ENCODE results near the gene TLCD5.

The TLCD5 gene

DNA sequence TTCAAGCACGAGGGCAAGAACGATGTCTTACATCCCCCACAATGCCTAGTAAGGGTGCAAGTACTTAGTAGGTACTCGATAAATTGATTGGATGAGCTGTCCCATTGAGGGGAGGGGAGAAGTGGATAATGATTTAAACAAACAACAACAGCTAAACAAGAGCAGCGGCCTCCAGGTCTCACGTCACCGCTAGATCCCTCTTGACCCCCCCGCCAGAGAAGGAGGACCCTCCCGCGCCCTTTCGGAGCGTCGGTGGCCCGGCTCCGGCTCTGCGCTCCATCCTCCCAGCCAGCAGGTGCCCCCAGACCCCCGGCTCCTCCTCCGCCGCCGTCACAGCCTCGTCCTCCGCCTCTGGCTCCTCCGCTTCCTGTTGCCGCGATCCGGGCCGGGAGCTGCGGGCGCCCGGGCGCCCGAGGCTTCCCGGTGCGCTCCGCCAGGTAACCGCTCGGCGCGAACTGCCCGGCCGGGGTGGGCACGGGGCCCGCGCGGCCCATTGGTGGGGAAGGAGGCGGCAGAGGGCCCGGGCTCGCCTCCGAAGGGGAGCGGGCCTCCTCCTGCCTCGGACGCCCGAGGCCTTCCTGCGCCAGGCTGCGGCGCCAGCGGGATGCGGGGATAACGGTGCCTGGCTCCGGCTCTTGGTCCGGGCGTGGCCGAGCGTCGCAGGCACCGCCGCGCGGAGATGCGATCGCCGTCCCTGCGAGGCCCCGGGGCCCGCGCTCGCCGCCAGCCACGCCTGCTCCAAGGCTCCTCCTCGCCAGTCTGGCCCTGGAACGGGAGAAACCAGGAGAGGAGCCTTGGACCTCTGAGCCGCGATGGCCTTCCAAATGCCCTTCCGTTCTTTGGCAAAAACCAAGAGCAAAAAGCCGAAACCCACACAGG is at the start of gene TLCD5:
TSS of gene TLCD5 (plus strand) at position 368 of the 879 bp plus-strand sequence. CDS start 2,143 bp downstream, outside the sequence.
- peak; percentile 94 for DNase-seq

DNA sequence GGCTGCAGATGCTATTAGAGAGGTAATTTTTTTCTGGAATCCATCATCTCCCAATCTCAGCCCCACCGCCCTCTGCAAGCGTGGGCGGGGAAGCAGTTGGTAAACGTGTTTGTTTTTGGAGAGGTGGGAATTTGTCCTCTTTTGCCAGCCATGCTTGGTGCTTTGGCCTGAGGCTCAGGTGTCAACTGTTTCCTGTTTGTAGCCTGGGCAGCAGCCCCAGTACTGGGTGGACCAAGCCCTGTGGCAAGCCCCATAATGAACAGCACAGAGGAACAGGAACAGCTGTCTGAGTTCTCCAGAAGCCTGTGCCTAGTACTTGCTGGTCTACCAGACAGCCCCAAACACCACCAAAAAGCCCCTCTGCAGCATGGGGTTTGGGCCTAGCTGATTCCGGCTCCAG is 45.6 kb upstream of the TLCD5 start:
- DNase-seq, result no peak

DNA sequence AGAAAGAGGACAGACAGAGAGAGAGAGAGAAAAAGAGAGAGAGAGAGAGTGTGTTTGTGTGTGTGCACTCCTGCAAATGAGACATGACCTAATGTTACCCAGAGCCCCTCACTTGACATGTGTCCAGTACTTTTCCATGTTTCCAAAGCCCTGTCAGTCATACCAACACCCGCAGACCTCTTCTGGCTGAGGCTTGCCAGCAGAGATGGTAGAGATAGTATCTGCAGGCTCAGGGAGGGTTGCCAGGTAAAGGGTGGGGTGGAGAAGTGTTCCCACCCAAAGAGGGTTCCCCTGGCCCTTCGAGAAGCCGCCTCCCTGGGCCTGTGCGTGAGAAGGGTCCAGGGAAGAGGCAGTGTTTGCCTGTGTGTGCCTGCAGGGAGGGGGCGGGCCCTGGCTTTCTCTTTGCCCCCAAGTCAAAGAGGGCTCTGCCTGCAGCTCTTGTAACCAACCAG is 44.5 kb upstream of the TLCD5 start:
- DNase-seq, result no peak

DNA sequence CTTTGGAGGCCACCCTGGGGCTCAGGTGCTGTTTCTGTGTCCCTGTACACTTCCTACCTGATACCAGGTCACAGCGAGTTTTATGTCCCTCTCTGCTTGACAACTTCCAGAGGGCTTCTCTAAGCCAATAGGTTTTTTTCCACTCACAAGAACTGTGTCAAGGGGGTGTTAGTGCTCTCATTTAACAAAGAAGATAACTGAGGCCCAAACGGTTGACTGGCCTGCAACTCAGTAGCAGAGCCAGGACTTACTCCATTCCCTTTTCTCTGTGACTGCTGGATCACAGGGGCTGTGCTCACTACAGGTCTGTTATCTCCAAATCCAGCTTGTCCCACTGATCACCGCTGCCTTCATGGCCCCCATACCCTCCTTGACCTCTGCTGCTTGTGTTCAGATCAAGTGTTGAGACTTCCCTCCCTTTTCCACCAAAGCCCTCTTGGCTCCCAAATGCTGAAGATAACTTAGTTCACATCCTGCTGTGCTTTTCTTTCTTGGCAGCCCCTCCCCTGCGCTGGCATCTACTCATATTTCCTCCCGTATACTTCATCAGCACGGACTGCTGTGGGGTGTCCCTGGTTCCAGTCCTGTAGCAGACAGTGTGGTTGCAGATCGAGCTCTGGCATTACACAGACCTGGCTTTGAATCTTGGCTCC is 43.8 kb upstream of the TLCD5 start:
- DNase-seq, result peak; percentile 24

DNA sequence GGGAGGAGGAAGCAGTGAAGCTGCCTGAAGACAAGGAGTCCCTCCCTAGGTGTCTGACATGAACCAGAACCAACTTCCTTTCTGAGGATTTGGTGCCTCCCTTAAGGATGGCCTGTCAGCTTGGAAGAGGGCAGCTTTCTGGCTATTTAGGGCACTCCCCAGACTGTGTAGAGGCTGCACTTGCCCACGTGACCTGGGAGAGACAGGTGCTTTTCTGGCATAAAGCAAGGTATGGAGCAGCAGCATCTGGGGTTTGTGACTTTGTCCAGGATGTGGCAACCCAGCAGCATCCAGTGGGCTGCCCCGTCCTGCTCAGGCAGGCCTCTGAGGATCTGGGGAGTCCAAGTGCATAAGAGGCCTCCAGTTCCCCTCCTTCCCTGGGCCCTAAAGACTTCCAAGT is 42.0 kb upstream of the TLCD5 start:
- no peak for DNase-seq

DNA sequence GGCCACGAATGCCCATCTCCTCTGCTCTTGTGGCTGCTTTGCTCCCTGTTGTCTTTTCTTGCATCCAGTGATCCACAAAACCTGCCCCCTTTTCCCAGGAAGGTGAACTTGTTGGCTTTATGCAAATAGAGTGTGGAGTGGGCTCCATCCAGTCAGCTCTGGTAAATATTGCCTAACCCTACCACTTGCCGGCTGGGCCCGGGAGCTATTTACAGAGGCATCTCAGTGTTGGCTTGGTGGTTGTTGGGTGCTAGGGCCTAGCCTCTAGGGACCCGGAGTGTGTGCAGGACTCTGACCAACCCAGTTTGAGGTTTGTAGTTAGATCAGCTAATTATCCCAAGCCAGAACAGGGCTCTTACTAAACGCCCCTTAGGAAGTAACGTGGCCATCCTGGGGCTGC is 40.8 kb upstream of the TLCD5 start:
- DNase-seq, result no peak

DNA sequence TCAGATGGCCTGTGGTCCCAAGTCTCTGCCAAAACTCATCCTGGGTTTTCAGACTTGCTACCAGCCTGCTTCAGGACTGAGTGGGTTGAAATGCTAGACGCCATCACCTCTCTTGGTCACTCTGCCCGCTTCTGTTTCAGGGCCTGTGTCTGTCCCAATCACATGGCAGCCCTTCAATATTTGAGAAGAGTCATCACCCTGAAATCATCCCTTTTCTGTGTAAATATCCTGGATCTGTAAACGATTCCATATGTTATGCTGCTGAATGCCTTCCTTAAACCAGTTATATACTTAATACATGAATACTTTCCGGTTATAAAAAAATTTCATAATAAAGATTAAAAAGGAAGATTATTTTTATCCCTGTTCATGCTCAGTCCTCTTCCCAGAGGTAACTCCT is 39.8 kb upstream of the TLCD5 start:
- no peak for DNase-seq

DNA sequence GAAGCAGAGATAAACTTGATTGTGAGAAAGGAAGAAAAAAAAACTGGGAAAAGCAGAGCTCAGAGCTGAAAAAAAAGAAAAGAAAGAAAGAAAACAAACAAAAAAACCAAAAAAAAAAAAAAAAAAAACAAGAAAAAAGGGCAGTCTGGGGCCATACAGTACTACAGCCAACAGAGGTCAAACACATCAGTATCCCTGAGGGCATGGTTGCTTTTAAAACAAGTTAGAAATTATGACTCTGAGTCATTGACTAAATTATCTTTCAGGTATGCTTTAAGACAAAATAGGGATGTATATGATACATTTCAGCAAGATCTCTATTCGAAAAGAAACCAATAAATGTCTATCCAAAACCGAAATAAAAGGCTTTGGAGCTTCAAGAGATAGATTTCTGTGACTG is 37.1 kb upstream of the TLCD5 start:
- DNase-seq, result no peak

DNA sequence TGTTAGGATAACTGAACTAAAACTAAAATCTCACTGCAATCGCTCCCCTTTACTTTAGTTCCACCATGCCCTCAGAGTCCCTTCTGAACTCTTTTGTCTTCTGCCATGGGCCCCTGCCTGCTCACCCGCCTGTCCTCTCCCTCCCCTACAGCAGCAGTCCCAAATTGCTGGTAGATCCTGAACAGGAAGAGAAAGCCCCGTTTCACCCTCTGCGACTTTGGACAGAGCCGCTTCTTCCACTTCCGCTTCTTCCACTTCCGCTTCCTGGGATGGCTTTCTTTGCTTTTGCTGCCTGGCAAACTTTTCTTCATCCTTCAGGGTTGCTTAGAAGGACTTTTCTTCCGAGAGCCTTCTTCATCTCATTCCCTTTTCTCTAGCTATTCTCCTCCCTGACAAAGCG is 35.7 kb upstream of the TLCD5 start:
- DNase-seq, result no peak

DNA sequence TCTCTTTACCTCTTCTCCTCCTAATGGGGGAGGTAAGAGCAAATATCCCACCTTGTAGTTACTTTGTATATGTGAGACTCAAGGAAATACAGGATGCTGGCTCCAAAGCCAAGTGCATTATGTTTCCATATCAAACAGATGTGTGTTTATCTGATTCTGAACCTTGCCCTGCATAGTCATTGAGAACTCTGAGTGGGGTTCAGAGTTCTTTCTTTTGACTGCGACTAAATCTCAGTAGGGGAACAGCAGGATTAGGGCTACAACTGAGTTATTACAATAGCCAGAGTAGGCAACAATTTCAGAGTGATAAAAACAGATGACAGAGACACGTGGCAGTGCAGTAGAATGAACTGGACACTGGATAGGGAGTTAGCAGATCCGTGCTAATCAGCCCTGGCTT is 34.1 kb upstream of the TLCD5 start:
- no peak for DNase-seq

DNA sequence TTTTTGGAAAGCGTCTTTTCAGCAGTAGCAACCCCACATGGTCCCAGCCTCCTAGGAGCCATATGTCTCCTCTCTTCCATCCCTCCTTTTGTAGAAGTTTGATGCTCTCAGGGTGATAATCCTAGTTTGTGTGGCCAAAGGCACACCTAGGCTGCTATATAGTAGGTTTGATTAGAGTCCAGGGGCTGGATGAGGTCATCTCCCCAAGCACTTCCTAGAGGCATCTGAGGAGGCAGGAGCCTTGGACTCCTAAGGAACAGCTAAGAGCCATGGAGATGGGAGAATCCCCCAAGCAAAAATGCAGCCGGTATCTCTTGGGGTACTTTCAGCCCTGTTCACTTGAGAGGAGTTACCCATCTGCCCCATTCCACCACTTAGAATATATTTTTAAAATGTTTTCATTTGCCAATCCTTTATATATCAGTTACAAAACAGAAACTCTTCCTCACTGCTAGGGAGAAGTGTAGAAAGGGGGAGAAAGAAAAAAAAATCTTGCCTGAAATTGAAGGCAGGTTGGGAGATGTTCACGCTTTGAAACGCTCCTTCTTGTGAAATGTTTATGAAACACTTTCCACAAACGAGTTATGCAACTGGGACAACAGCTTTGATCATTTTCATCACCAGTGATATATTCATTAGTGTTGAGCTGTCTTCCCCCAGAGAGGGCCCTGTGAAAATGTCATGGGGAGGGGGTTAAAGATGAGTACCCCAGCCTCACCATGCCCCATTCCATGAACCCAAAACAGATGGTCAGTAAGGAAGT is 31.9 kb upstream of the TLCD5 start:
- DNase-seq, result no peak

DNA sequence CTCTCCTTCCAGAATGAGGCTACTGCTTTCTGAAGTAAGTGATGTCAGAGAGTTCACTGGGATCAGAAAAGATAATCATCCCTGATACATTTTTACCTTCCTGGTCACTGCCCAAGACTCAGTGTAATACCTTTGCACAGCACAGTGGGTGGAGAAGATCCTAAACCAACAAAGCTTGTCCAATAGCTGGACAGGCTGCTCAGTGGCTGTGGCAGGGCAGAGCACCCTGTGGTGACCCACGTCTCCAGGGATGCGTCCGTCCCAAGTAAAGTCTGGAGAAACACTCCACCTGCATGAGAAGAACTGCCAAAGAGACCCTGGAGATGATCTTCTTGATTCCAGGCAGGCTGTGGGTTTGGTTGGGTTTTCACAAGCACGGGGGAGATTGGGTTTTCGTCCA is 31.0 kb upstream of the TLCD5 start:
- DNase-seq, result no peak

DNA sequence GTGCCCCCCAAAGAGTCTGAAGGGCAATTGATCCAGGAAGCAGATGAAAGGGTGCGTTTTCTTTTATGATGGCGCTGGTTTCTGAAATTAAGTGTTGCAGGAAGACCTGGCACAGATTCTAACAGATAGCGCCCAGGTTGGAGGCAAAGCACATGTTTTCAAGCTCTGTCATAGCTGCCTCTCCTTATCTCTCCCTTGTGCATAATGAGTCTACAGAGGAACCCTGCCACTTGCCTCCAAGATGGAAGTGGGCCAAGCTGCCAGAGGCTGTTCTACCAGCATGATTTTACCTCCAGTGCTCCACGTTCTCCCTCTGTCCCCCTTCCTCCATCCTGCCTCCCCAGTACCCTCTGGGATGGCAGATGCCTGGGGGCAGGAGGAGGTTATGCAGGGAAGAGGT is 30.0 kb upstream of the TLCD5 start:
- no peak for DNase-seq

DNA sequence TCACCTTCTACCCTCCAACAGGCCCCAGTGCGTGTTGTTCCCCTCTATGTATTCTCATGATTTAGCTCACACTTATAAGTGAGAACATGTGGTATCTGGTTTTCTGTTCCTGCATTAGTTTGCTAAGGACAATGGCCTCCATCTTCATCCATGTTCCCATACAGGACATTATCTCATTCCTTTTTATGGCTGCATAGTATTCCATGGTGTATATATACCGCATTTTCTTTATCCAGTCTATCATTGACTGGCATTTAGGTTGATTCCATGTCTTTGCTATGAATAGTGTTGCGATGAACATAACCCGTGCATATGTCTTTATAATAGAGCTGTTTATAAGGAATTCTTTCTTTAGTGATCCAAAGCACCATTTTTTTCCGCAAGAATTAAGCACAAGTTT is 28.5 kb upstream of the TLCD5 start:
- no peak for DNase-seq

DNA sequence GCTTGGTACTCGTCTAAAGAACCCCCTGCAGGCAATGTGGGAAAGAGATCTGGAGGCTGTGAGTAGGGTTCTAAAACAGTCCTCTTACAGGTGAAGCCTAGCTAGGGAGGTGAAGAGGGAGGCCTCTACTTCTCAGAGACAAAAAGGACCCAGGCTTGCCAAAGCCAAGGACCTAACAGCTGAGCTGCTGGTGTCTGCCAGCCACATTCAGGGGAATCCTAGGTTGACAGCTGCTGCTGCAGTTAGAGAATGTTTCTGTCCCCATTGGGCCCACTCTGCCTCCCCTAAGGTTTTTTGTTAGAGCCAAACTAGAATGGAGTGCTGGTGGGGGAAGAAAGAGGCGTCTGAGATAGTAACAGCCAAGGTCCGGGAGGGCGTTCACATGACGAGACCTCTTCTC is 26.6 kb upstream of the TLCD5 start:
- DNase-seq, result no peak

DNA sequence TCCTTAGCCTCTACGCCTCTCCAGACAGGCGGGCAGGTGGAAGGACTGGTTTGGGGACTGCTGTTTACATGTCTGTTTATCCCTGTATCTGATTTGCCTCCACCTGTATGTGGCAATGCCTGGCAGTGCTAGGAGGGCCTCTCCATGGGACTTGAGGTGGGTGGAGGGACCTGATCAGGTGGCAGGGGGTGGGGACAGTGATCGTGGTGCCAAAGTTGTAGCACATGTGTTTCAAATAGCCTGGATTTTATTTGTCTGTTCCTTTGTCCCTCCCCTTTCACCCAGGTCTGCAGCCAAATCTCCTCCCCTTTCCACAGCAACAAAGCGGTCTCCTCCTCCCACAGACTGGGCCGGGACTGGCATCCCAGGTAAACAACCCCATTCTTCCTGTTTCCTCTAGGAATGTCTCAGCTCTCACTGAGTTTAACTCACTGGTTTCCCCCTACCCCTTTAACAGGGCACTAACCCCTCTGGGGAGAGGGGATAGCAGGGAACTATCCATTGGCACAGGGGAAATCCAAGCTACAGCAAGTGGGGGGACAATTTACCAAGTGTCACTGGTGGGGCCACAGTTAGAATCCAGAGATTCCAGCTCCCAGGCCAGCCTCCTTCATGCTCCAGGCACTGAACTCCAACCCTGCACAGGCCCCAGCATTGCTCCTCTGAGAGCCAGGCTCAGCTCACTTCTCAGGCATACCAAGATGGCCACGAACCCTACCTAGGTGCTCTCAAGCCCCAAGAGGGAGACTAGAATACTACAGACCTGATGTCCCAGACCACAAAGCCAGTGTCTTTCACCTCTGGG is 22.9 kb upstream of the TLCD5 start:
- DNase-seq, result no peak

DNA sequence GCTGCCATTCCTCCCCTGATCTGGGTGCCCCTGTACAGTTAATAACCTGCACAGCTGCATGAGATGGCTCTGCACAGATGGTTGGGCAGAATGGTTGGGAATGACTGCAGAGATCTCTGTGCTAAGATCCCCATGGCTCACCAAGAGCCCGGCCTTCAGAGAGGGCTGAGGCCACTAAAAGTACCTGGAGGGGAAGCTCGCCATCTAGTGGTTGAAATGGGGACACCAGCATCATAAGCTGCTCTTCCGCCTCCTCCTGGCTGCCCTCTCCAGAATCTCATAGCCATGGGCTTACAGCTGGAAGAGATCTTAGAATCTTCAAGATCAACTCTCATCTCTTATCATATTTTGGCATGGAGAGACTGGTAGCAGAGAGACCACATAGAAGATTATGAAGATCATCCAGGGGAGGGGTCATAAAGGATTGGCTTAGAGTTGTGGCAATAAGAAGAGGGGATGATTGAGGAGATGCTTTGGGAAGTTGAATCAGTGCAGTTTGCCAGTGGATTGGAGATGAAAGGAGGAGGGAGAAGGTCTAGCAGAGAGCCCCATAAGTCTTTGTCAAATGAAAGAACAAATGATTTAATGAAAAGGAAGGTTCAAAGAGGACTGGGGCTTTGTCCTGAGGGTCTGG is 22.0 kb upstream of the TLCD5 start:
- DNase-seq, result peak; percentile 92

DNA sequence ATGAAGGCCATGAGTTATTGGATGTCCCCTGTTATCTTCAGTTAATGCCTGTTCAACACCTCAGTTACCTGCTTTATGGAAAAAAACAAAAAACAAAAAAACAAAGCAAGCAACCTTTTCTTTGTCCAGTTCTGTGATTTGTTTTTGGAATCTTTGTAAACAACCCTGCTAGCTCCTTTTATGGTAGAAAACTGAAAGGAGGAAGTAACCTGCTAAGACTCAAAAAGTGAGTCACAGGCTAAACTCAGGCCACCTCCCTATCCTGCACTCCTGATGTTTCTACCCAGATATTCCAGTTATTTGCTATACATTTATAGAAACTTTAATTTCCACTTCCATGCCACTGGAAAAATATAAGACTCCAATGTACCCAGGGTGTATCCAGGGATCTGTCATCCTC is 20.6 kb upstream of the TLCD5 start:
- DNase-seq, result no peak

DNA sequence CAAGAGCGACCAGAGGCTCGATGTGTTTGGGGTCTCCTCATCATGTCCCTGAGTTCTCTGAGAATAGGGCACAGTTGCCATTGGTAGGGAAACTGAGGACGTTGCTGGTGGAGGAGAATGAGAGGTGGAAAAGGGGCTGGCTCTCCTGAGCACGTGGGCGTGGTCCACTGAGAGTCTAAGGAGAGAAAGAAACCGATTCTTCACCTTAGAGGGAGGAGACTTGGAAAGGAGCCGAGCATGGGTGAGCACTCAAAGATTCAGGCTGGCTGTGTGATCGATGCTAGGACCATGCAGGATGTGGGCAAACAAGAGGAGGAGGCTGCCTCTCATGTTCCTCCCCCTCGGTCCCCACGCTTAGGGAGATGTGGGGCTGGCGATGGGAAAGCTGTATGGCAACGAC is 19.8 kb upstream of the TLCD5 start:
- no peak for DNase-seq

DNA sequence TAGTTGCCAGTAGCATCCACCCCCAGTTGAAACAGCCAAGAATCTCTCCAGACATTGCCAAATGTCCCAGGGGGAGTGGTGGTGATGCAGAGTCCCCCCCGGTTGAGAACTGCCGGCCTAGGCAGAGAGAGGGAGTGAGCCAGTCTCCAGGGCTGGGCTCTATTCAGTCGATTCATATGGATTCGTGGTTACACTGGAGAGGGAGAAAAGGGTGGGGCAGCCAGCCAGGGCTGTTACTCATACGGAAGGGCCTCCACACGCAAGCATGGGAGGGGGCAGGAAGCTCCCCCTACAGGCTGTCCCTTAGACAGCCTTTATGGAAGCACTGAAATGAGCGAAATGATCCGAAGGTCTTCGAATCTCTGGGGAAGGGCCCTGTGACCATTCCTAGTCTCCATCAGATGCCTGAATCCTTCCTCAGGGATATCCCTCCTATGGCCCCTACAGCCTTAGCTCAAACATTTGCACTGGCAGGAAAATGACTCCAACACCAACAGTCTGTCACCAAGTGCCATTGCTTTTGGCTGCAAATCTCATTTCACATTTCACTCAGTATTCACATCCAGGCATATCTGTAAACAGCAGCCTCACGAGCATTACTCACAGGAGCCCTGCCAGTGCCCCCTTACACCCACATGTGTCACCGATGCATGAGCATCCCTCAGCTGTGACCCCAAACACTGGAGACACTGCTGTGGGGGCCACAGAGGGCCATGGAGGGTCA is 18.4 kb upstream of the TLCD5 start:
- no peak for DNase-seq

DNA sequence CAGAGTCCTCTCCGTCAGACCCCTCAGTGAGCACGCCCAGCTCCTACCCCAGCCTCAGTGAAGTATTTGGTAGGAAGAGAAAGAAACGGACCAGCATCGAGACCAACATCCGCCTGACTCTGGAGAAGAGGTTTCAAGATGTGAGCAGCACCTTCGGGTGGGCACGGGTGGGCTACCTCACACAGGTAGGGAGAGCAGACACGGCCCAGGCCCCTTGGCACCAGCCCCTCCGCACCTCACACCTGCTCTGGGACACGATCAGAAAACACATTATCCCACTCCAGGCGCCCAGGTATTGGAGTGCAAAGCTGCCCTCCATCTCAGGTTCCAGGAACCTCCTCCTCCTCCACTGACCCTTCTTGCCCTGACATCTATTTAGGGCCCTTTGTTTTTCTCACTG is 17.6 kb upstream of the TLCD5 start:
- DNase-seq, result no peak

DNA sequence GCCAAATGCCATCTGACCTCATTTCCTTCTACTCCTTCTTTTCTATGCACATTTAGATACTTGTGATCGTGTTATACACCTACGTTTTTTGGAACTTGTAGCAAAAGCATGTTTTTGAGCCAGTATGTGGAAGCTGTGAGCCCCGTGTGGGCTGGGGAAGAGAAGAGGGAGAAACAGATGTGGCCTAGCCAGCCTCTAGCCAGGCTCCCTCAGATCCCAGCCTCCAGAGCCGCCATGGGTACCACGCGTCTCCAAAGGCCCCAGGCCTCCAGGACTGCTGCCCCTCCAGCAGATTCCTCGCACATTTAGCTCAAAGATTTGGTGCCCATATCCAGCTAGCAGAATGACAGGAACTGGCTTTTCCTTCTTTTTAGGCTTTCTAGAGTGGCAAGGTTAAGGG is 17.0 kb upstream of the TLCD5 start:
- DNase-seq, result no peak
